ENCODE data around the gene SH3PXD2B.
"Not testable (repeated sequence)": the region's sequence is repeated elsewhere in the genome, so short reads cannot be mapped to it uniquely, and the experiment has no call there.

The SH3PXD2B gene

GRCh38 chr5:172353271-172353812 is 101.0 kb downstream of the SH3PXD2B start:
- DNase-seq (ENCODE audit: low read depth in 1 of 2, low spot score in 1 of 2): no peak
- TF ChIP-seq GABPA (IDR thresholded peaks at IDR 0.05; ENCODE audit: low read depth): no peak
- TF ChIP-seq SPI1 (IDR thresholded peaks at IDR 0.05; ENCODE audit: borderline replicate concordance, low read depth): no peak
- TF ChIP-seq POLR2AphosphoS5 (IDR thresholded peaks at IDR 0.05; ENCODE audit: low read depth): no peak
- TF ChIP-seq CTCF (IDR thresholded peaks at IDR 0.05; ENCODE audit: insufficient read depth, low read length): no peak
- no peak for TF ChIP-seq REST (IDR thresholded peaks at IDR 0.05; ENCODE audit: insufficient replicate concordance, low read depth)
- no peaks in the 10 kb centered on the region for H3K27me3 ChIP-seq (ENCODE audit: insufficient read depth, poor library complexity, severe bottlenecking)
- no peak overlapping the region for H3K27ac ChIP-seq (replicated peaks)
- H3K4me3 ChIP-seq (replicated peaks; ENCODE audit: insufficient read depth, low read length): no peak overlapping the region

- DNase-seq (ENCODE audit: low read depth in 1 of 2, low spot score in 1 of 2); H3K4me3 ChIP-seq (replicated peaks; ENCODE audit: insufficient read depth, low read length); H3K27me3 ChIP-seq (ENCODE audit: insufficient read depth, poor library complexity, severe bottlenecking); H3K27ac ChIP-seq (replicated peaks): not testable (repeated sequence)
Measured at GRCh38 chr5:172352526-172352925, 101.8 kb downstream of the SH3PXD2B start.

- no peak for DNase-seq (ENCODE audit: low read depth in 1 of 2, low spot score in 1 of 2)
- Histone ChIP-seq H3K27ac (replicated peaks) (no peak overlapping the region), H3K4me3 (replicated peaks; ENCODE audit: insufficient read depth, low read length) (no peak overlapping the region), H3K27me3 (ENCODE audit: insufficient read depth, poor library complexity, severe bottlenecking) (peaks cover 2% of the 10 kb centered on the region)
- TF ChIP-seq SPI1 (IDR thresholded peaks at IDR 0.05; ENCODE audit: borderline replicate concordance, low read depth) (no peak), CTCF (IDR thresholded peaks at IDR 0.05; ENCODE audit: insufficient read depth, low read length) (no peak), GABPA (IDR thresholded peaks at IDR 0.05; ENCODE audit: low read depth) (no peak), POLR2AphosphoS5 (IDR thresholded peaks at IDR 0.05; ENCODE audit: low read depth) (no peak), REST (IDR thresholded peaks at IDR 0.05; ENCODE audit: insufficient replicate concordance, low read depth) (no peak)
Measured at GRCh38 chr5:172351240-172351778, 103.0 kb downstream of the SH3PXD2B start.

- no peak for TF ChIP-seq POLR2AphosphoS5 (IDR thresholded peaks at IDR 0.05; ENCODE audit: low read depth)
- TF ChIP-seq CTCF (IDR thresholded peaks at IDR 0.05; ENCODE audit: insufficient read depth, low read length): no peak
- TF ChIP-seq GABPA (IDR thresholded peaks at IDR 0.05; ENCODE audit: low read depth): no peak
- no peak for TF ChIP-seq SPI1 (IDR thresholded peaks at IDR 0.05; ENCODE audit: borderline replicate concordance, low read depth)
- no peak for TF ChIP-seq REST (IDR thresholded peaks at IDR 0.05; ENCODE audit: insufficient replicate concordance, low read depth)
- no peak for DNase-seq (ENCODE audit: low read depth in 1 of 2, low spot score in 1 of 2)
- no peak overlapping the region for H3K4me3 ChIP-seq (replicated peaks; ENCODE audit: insufficient read depth, low read length)
- no peak overlapping the region for H3K27ac ChIP-seq (replicated peaks)
- H3K27me3 ChIP-seq (ENCODE audit: insufficient read depth, poor library complexity, severe bottlenecking): peaks cover 2% of the 10 kb centered on the region
Measured at GRCh38 chr5:172350212-172351181, 103.8 kb downstream of the SH3PXD2B start.

- H3K4me3 ChIP-seq (replicated peaks; ENCODE audit: insufficient read depth, low read length); H3K27ac ChIP-seq (replicated peaks); DNase-seq (ENCODE audit: low read depth in 1 of 2, low spot score in 1 of 2); H3K27me3 ChIP-seq (ENCODE audit: insufficient read depth, poor library complexity, severe bottlenecking): not testable (repeated sequence)
Measured at GRCh38 chr5:172348733-172349132, 105.6 kb downstream of the SH3PXD2B start.
